GM19238 (cell line): Measurements from ENCODE around the gene GLRX5.
"Not testable (repeated sequence)": the region's sequence is repeated elsewhere in the genome, so short reads cannot be mapped to it uniquely, and the experiment has no call there.

ENCODE experiments used
- DNase-seq: peaks from one replicate; pipeline ENCODE4 v3.0.0; 2011; ENCODE audit warnings: low spot score; ENCODE audit not compliant: insufficient read length

The GLRX5 gene

GRCh38 chr14:95498622-95499353 is 36.1 kb upstream of the GLRX5 start:
- DNase-seq = no peak

- DNase-seq = no peak
These were observed 35.5 kb upstream of the GLRX5 start for GRCh38 chr14:95499354-95499750.

GRCh38 chr14:95500201-95500681 is 34.6 kb upstream of the GLRX5 start:
- no peak for DNase-seq

- DNase-seq = no peak
These were observed 34.0 kb upstream of the GLRX5 start for GRCh38 chr14:95500772-95501401.

GRCh38 chr14:95502381-95502950 is 32.4 kb upstream of the GLRX5 start:
- no peak for DNase-seq

GRCh38 chr14:95503365-95504134 is 31.3 kb upstream of the GLRX5 start:
- DNase-seq = no peak

GRCh38 chr14:95504135-95505029 is 30.5 kb upstream of the GLRX5 start:
- DNase-seq = no peak

- no peak for DNase-seq
These were observed 29.7 kb upstream of the GLRX5 start for GRCh38 chr14:95505030-95505589.

- no peak for DNase-seq
These were observed 27.7 kb upstream of the GLRX5 start for GRCh38 chr14:95507174-95507573.

- DNase-seq = no peak
These were observed 27.1 kb upstream of the GLRX5 start for GRCh38 chr14:95507701-95508103.

- DNase-seq = no peak
These were observed 26.5 kb upstream of the GLRX5 start for GRCh38 chr14:95508377-95508776.

- no peak for DNase-seq
These were observed 25.4 kb upstream of the GLRX5 start for GRCh38 chr14:95509495-95509894.

GRCh38 chr14:95510344-95510743 is 24.5 kb upstream of the GLRX5 start:
- not testable (repeated sequence) for DNase-seq

- DNase-seq = no peak
These were observed 24.0 kb upstream of the GLRX5 start for GRCh38 chr14:95510804-95511203.

GRCh38 chr14:95511687-95512086 is 23.2 kb upstream of the GLRX5 start:
- no peak for DNase-seq

GRCh38 chr14:95513291-95513690 is 21.6 kb upstream of the GLRX5 start:
- no peak for DNase-seq

GRCh38 chr14:95514131-95515079 is 20.4 kb upstream of the GLRX5 start:
- no peak for DNase-seq

GRCh38 chr14:95515080-95515489 is 19.8 kb upstream of the GLRX5 start:
- DNase-seq = no peak
